Neural progenitor cell (in vitro differentiated cells): ENCODE results near the gene RBM25.

ENCODE experiments used
- EZH2 ChIP-seq: fragments of 200-600 bp; sonication (generic); IDR thresholded peaks from 2 replicates; pipeline ENCODE4 v1.6.1; 2017; ENCODE audit warnings: antibody characterized with exemption, mild to moderate bottlenecking, moderate library complexity
- TF ChIP-seq, protein P1 (sequence below): fragments of 200-600 bp; sonication (generic); IDR thresholded peaks from 2 replicates; pipeline ENCODE4 v1.5.1; 2017; ENCODE audit warnings: antibody characterized with exemption, mild to moderate bottlenecking

- TF ChIP-seq, protein P1, sequence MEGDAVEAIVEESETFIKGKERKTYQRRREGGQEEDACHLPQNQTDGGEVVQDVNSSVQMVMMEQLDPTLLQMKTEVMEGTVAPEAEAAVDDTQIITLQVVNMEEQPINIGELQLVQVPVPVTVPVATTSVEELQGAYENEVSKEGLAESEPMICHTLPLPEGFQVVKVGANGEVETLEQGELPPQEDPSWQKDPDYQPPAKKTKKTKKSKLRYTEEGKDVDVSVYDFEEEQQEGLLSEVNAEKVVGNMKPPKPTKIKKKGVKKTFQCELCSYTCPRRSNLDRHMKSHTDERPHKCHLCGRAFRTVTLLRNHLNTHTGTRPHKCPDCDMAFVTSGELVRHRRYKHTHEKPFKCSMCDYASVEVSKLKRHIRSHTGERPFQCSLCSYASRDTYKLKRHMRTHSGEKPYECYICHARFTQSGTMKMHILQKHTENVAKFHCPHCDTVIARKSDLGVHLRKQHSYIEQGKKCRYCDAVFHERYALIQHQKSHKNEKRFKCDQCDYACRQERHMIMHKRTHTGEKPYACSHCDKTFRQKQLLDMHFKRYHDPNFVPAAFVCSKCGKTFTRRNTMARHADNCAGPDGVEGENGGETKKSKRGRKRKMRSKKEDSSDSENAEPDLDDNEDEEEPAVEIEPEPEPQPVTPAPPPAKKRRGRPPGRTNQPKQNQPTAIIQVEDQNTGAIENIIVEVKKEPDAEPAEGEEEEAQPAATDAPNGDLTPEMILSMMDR, result no peak
- no peak for TF ChIP-seq EZH2
These were observed 31.3 kb upstream of the RBM25 start, which contains the start of gene ZFYVE1 for GRCh38 chr14:73026845-73027542.
